GM12891 (cell line): Measurements from ENCODE around the gene FOXL2NB.

Experiments
- DNase-seq: peaks from one replicate; pipeline ENCODE4 v3.0.0; 2011; ENCODE audit warnings: low spot score; ENCODE audit not compliant: insufficient read length
- FAIRE-seq: peaks from 2 replicates; lab custom pipeline; 2011; peaks lifted over from hg19 to GRCh38; lab: Jason Lieb, UNC
- PAX5 ChIP-seq: IDR thresholded peaks from 2 replicates; pipeline ENCODE4 v1.6.1; 2011; ENCODE audit warnings: low read length, moderate library complexity, mild to moderate bottlenecking; ENCODE audit not compliant: insufficient read depth, severe bottlenecking
- POLR2A ChIP-seq: IDR thresholded peaks from 2 replicates; pipeline ENCODE4 v1.6.1; 2011; ENCODE audit warnings: low read depth, low read length, control low read depth
- POLR2AphosphoS5 ChIP-seq: IDR thresholded peaks from 2 replicates; pipeline ENCODE4 v1.6.1; 2011; ENCODE audit warnings: low read depth, low read length, control low read depth
- POU2F2 ChIP-seq: IDR thresholded peaks from 2 replicates; pipeline ENCODE4 v1.6.1; 2011; ENCODE audit warnings: low read depth, mild to moderate bottlenecking, control low read depth, low read length, moderate library complexity
- SPI1 ChIP-seq: IDR thresholded peaks from 2 replicates; pipeline ENCODE4 v1.6.1; 2011; ENCODE audit warnings: low read depth, low read length, control low read depth
- TAF1 ChIP-seq: IDR thresholded peaks from 2 replicates; pipeline ENCODE4 v1.6.1; 2011; ENCODE audit warnings: low read depth, low read length, control low read depth

Gene FOXL2NB

GRCh38 chr3:138944929-138945708 lies 1.9 kb upstream of the FOXL2NB start:
- FAIRE-seq (no peak), DNase-seq (no peak)
- TF ChIP-seq PAX5 = no peak
- TF ChIP-seq POLR2AphosphoS5 = no peak
- no peak for TF ChIP-seq TAF1
- no peak for TF ChIP-seq SPI1
- TF ChIP-seq POLR2A = no peak
- TF ChIP-seq POU2F2 = no peak

GRCh38 chr3:138945709-138946662 lies 1.0 kb upstream of the FOXL2NB start:
- peak; percentile 5 for FAIRE-seq
- TF ChIP-seq SPI1 = no peak
- TF ChIP-seq POU2F2 = no peak
- TF ChIP-seq TAF1 = no peak
- TF ChIP-seq PAX5 = no peak
- no peak for DNase-seq

GRCh38 chr3:138947495-138948121 lies 591 bp downstream of the FOXL2NB start:
- FAIRE-seq (no peak), DNase-seq (no peak)
- no peak for TF ChIP-seq POLR2A
- TF ChIP-seq PAX5 = no peak
- no peak for TF ChIP-seq POU2F2
- TF ChIP-seq POLR2AphosphoS5 = no peak
- no peak for TF ChIP-seq TAF1
- no peak for TF ChIP-seq SPI1

GRCh38 chr3:138948371-138949001 lies 1.5 kb downstream of the FOXL2NB start:
- DNase-seq (no peak), FAIRE-seq (no peak)
- TF ChIP-seq POLR2AphosphoS5 (no peak), POU2F2 (no peak), POLR2A (no peak), SPI1 (no peak), PAX5 (no peak), TAF1 (no peak)

- no peak for TF ChIP-seq POU2F2
- TF ChIP-seq POLR2AphosphoS5 = no peak
- no peak for TF ChIP-seq PAX5
- TF ChIP-seq POLR2A = no peak
- TF ChIP-seq TAF1 = no peak
- TF ChIP-seq SPI1 = no peak
- DNase-seq (no peak), FAIRE-seq (no peak)
These were observed 2.0 kb downstream of the FOXL2NB start for GRCh38 chr3:138949002-138949418.

GRCh38 chr3:138949445-138950005 lies 2.5 kb downstream of the FOXL2NB start:
- TF ChIP-seq SPI1 (no peak), POU2F2 (no peak), POLR2AphosphoS5 (no peak), PAX5 (no peak), TAF1 (no peak), POLR2A (no peak)
- DNase-seq (no peak), FAIRE-seq (no peak)

GRCh38 chr3:138950006-138950644 lies 3.1 kb downstream of the FOXL2NB start:
- FAIRE-seq = no peak
- no peak for DNase-seq
- no peak for TF ChIP-seq SPI1
- no peak for TF ChIP-seq TAF1
- TF ChIP-seq POLR2A = no peak
- TF ChIP-seq POU2F2 = no peak
- TF ChIP-seq POLR2AphosphoS5 = no peak
- TF ChIP-seq PAX5 = no peak

GRCh38 chr3:138950701-138951100 lies 3.7 kb downstream of the FOXL2NB start:
- FAIRE-seq = no peak
- DNase-seq = no peak
- TF ChIP-seq PAX5 (no peak), POLR2A (no peak), SPI1 (no peak), TAF1 (no peak), POLR2AphosphoS5 (no peak), POU2F2 (no peak)
